ENCODE measurements around the gene AIG1. TPM values are rescaled to one million over a fixed set of nuclear protein-coding genes. Genes with fewer than 3 reads are reported as not detected.
A peak's percentile ranks its signal among the peaks of the same experiment; 100 is the strongest.

AIG1 gene
- total RNA-seq, 6 experiments from 2014 or later = 50.7 to 70.5 (median 52.5) TPM

DNA sequence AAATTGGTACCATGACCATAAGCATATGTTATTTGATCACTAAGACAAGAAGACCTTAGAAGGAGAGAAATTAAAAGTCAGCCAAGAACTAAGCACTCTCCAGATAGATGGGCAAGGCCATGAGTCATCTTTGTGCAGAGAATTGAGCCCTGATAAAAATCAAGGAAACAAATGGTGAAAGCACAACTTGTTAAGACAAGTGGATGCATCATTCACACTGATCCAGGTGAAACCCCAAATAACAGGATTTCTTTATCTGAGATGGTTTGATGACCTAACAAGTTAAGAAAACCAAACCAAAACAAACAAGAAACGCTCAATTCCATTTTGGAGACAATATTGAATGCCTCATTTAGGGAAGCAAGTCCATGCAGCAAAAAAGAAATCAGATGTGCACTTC is 268.2 kb downstream of the AIG1 start:
- Mint-ChIP-seq H3K9me3 (no peaks in the 10 kb centered on the region), H3K27me3 (ENCODE audit: insufficient read depth) (no peaks in the 10 kb centered on the region), H3K4me1 (ENCODE audit: low read depth) (peaks cover 24% of the 10 kb centered on the region), H3K27ac (no peak overlapping the region), H3K36me3 (ENCODE audit: low read depth) (peaks cover 4% of the 10 kb centered on the region; the same call in 1 of the 2 replicates), H3K4me3 (no peak overlapping the region)
- peak; percentile 52 for DNase-seq
- TF ChIP-seq, protein P1, sequence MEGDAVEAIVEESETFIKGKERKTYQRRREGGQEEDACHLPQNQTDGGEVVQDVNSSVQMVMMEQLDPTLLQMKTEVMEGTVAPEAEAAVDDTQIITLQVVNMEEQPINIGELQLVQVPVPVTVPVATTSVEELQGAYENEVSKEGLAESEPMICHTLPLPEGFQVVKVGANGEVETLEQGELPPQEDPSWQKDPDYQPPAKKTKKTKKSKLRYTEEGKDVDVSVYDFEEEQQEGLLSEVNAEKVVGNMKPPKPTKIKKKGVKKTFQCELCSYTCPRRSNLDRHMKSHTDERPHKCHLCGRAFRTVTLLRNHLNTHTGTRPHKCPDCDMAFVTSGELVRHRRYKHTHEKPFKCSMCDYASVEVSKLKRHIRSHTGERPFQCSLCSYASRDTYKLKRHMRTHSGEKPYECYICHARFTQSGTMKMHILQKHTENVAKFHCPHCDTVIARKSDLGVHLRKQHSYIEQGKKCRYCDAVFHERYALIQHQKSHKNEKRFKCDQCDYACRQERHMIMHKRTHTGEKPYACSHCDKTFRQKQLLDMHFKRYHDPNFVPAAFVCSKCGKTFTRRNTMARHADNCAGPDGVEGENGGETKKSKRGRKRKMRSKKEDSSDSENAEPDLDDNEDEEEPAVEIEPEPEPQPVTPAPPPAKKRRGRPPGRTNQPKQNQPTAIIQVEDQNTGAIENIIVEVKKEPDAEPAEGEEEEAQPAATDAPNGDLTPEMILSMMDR (IDR thresholded peaks at IDR 0.05) = no peak

DNA sequence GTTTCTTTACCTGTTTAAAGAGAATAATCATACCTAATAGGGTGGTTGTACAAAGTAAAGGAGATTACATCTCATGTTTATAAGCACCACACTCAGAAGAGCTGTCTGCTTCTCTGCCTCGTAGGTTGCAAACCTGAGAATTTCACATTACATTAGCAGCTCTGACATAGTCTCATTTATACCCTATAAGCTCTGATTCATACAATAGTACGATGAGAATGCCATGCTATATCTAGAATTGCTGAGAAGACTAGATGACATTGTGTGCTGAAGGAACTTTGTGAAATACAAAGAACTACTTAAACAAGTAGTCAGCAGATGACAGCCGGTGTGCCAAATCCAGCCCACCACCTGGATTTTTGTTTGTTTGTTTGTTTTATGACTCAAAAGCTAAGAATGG is 268.6 kb downstream of the AIG1 start:
- no peaks in the 10 kb centered on the region for H3K9me3 Mint-ChIP-seq
- no peak overlapping the region for H3K4me3 Mint-ChIP-seq
- H3K4me1 Mint-ChIP-seq (ENCODE audit: low read depth) = peaks cover 26% of the 10 kb centered on the region
- no peak overlapping the region for H3K27ac Mint-ChIP-seq
- H3K27me3 Mint-ChIP-seq (ENCODE audit: insufficient read depth) = no peaks in the 10 kb centered on the region
- peaks cover 7% of the 10 kb centered on the region for H3K36me3 Mint-ChIP-seq (ENCODE audit: low read depth)
- TF ChIP-seq, protein P1 (IDR thresholded peaks at IDR 0.05) = no peak
- DNase-seq = no peak

DNA sequence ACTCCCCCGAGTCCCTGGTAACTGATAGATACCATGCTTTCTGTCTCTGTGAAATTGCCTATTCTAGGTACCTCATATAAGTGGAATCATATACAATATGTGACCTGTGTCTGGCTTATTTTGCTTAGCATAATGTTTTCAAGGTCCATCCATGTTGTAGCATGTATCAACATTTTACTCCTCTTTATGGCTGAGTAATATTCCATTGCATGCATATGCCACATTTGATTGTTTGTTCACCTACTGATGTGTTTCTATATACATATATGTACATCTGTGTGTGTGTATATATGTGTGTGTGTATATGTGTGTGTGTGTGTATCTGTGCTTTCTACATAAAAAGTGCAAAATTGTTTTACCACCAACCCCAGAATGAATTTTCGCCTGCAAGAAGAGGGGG is 270.7 kb downstream of the AIG1 start:
- DNase-seq = no peak
- TF ChIP-seq, protein P1 (IDR thresholded peaks at IDR 0.05) = no peak
- H3K4me3 Mint-ChIP-seq = no peak overlapping the region
- no peaks in the 10 kb centered on the region for H3K9me3 Mint-ChIP-seq
- H3K27me3 Mint-ChIP-seq (ENCODE audit: insufficient read depth) = no peaks in the 10 kb centered on the region
- H3K36me3 Mint-ChIP-seq (ENCODE audit: low read depth) = peaks cover 16% of the 10 kb centered on the region
- H3K4me1 Mint-ChIP-seq (ENCODE audit: low read depth) = peaks cover 33% of the 10 kb centered on the region
- no peak overlapping the region for H3K27ac Mint-ChIP-seq

DNA sequence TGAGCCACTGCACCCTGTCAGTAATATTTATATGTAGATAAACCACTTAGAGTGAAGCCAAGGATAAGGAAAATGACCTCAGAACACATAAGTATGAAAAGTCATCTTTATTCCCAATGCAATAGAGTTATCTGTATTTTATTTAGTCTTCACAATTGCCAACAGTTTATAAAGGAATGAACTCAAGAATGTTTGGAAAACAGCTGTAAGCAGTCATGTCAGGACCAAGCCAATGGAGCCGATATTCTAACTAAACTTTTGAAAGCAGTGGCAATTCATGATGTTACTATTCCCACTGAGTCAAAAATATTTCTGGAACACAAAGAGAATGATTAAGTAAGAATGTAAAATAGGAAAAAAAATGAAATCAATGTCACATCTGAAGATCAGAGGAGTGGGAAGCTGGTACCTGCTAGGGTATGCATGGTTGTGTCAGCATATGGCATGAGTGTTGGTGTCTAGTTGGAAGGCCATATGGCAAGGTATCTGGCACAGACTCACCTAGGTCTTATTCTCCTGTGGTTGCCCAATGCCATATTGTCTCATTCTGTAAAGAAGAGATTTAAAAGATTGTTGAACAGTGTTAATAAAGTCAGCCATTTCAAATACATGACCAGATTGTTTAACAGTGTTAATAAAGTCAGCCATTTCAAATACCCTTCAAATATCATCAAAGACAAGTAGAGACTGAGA is 271.6 kb downstream of the AIG1 start:
- Mint-ChIP-seq H3K9me3 (no peaks in the 10 kb centered on the region), H3K27ac (no peak overlapping the region), H3K4me3 (no peak overlapping the region)

DNA sequence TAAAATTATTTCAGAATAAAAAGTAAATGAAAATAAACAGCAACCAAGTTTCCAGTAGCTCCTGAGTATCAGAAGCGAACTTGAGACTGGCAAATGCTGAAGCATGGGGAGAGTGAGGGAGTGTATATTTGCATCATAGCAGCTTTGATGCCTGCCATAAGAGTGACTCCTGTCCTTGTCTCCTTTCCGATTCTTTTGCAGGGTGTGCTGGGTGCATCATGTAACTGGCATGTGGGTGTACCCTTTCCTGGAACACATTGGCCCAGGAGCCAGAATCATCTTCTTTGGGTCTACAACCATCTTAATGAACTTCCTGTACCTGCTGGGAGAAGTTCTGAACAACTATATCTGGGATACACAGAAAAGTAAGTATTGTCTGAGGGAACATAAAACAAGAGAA is 272.4 kb downstream of the AIG1 start:
- Mint-ChIP-seq H3K9me3 (no peaks in the 10 kb centered on the region), H3K27me3 (ENCODE audit: insufficient read depth) (no peaks in the 10 kb centered on the region), H3K4me1 (ENCODE audit: low read depth) (peaks cover 51% of the 10 kb centered on the region), H3K4me3 (no peak overlapping the region), H3K27ac (peak overlapping the region; percentile 45; the same call in 1 of the 2 replicates), H3K36me3 (ENCODE audit: low read depth) (peaks cover 22% of the 10 kb centered on the region)
- DNase-seq = no peak
- TF ChIP-seq, protein P1 (IDR thresholded peaks at IDR 0.05) = no peak

More for the DNA sequence above, 271.6 kb downstream of the AIG1 start:
- peaks cover 16% of the 10 kb centered on the region for H3K36me3 Mint-ChIP-seq (ENCODE audit: low read depth)
- H3K27me3 Mint-ChIP-seq (ENCODE audit: insufficient read depth) = no peaks in the 10 kb centered on the region
- H3K4me1 Mint-ChIP-seq (ENCODE audit: low read depth) = peaks cover 43% of the 10 kb centered on the region
- TF ChIP-seq, protein P1 (IDR thresholded peaks at IDR 0.05) = no peak
- no peak for DNase-seq

Data from HFFc6 (cell line).